Fibroblast of the aortic adventitia (primary cell): ENCODE results near the gene KCNAB1. TPM values are rescaled to one million over a fixed set of nuclear protein-coding genes. Genes with fewer than 3 reads are reported as not detected.
A peak's percentile ranks its signal among the peaks of the same experiment; 100 is the strongest.

Experiments used
- DNase-seq: peaks from one replicate; pipeline ENCODE4 v3.0.0-alpha.2; 2010; ENCODE audit warnings: low read depth
- H3K4me3 ChIP-seq: 2 replicates; pipeline ENCODE4 v1.5.1; 2011; ENCODE audit warnings: low read depth, mild to moderate bottlenecking, control low read depth, low read length, moderate library complexity
- total RNA-seq: library from RNA; depleted of rRNA; stranded (reverse); fragments of >200 nt; gene quantifications from 2 replicates; pipeline ENCODE4 v1.2.3, GENCODE V29; 2012; ENCODE audit warnings: low replicate concordance
- TF ChIP-seq, protein P1 (sequence below): IDR thresholded peaks from 2 replicates; pipeline ENCODE4 v1.5.1; 2011; ENCODE audit warnings: mild to moderate bottlenecking, low read length, control low read depth, inconsistent platforms; ENCODE audit not compliant: insufficient read depth

KCNAB1 gene
- total RNA-seq, 1 donor = 3.3 TPM

DNA sequence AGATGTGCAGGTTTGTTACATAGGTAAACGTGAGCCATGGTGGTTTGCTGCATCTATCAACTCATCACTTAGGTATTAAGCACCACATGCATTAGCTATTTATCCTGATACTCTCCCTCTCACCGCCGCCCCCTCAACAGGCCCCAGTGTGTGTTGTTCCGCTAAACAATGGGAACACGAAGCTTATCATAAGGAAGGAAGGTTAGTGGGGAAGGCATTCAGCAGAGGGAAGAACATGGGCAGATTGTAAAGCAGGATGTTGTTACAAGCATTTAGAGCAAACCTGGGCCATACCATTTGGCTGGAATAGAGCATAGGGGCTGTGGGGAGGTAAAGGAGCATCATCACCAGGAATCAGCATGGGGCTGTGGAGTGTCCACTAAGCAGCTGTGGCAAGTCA, 322.7 kb downstream of the KCNAB1 start:
- TF ChIP-seq, protein P1, sequence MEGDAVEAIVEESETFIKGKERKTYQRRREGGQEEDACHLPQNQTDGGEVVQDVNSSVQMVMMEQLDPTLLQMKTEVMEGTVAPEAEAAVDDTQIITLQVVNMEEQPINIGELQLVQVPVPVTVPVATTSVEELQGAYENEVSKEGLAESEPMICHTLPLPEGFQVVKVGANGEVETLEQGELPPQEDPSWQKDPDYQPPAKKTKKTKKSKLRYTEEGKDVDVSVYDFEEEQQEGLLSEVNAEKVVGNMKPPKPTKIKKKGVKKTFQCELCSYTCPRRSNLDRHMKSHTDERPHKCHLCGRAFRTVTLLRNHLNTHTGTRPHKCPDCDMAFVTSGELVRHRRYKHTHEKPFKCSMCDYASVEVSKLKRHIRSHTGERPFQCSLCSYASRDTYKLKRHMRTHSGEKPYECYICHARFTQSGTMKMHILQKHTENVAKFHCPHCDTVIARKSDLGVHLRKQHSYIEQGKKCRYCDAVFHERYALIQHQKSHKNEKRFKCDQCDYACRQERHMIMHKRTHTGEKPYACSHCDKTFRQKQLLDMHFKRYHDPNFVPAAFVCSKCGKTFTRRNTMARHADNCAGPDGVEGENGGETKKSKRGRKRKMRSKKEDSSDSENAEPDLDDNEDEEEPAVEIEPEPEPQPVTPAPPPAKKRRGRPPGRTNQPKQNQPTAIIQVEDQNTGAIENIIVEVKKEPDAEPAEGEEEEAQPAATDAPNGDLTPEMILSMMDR = no peak
- no peak overlapping the region for H3K4me3 ChIP-seq
- no peak for DNase-seq

DNA sequence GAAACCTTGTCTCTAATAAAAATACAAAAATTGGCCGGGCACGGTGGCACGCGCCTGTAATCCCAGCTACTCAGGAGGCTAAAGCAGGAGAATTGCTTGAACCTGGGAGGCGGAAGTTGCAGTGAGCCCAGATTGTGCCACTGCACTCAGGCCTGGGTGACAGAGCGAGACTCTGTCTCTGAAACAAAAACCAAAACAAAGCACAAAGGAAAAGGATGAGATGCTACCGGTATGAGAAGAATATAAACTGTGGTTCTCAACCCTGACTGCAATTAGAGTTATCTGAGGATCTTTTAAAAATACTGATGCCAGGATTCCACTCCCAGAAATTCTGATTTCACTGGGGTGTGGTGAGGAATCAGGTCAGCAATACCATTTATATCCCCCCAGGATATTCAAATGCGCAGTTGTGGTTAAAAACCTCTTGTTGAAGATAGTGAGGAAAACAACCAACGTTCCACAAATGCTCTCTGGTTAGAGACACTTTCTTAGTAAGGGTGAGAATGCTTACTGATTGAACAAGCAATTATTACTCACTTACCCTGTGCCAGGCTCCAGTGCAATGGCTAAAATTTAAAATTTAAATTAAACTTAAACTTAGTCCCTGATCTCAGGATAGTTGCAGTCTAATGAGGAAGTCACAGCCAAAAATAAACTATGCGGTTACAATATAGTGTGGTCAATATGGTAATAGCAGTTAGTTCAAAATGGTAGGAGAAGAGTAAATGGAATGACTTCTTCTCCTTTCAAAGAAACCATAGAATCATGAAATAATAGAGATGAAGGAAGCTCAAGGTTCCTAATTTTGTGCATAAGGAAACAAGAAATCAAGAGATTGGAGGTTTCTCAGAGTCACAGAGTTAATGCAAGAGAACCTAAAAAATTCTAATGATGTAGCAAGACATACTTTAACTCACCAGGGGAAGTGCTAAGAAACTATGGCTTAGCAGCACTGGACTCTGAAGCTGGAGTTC, 325.0 kb downstream of the KCNAB1 start:
- DNase-seq = peak; percentile 22
- no peak overlapping the region for H3K4me3 ChIP-seq
- TF ChIP-seq, protein P1 = no peak

DNA sequence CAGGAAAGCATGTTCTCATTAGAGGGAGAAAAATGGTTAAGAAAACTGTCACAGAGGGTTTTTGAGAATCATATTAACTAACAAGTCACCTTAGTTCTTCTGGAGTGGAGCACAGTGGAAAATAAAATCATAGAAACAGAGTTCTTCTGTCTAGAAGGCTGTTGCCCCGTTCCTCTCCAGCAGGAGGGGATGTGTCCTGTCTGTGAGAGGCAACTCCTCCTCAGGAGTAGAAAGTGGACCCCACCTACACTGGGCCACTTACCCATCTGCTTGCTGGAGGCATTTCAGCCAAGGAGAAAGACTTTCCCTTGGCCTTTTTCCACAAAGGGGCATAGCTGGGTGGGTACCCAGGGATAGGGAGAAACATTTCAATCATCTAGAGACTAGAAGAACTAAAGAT, 327.9 kb downstream of the KCNAB1 start:
- no peak overlapping the region for H3K4me3 ChIP-seq
- TF ChIP-seq, protein P1 = peak; percentile 64
- DNase-seq = peak; percentile 47

DNA sequence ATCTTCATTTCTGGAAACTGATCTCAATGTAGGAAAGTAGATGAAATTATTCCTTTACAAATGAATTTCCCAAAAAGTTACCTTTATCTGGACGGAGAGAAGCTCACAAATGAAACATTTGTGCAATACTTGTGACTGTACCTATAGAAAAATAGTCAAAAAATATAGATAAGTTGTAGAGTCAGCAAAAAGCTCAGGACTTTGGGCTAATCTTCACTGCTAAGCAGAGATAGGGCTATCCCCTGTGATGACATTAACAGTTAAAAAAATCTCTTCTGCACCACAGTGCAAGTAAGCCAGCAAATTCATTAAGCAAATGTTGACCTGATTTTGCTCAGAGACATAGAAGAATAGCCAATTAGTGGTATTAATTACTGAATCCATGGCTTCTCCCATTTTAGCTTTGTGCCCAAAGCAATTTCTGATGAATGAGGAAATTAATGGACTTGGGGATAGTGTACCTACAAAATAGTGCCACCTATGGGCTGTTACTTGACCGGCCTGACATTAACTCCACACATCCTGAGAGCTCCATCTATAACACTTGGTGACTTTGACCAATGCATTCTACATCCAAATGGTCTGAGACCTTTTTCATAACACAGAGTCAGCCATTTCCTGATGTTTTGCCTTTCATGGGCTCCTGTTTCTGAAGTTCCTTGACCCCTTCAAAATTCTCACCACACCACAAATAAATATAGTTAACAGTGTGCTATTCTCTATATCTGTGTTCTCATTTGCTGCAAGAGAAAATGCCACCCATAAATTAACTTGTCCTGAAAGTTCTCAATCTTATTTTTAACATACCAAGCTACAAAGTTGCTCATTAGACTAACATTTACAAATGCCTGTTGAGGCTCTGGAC, 329.6 kb downstream of the KCNAB1 start:
- no peak overlapping the region for H3K4me3 ChIP-seq
- TF ChIP-seq, protein P1 = peak; percentile 64
- DNase-seq = peak; percentile 54

DNA sequence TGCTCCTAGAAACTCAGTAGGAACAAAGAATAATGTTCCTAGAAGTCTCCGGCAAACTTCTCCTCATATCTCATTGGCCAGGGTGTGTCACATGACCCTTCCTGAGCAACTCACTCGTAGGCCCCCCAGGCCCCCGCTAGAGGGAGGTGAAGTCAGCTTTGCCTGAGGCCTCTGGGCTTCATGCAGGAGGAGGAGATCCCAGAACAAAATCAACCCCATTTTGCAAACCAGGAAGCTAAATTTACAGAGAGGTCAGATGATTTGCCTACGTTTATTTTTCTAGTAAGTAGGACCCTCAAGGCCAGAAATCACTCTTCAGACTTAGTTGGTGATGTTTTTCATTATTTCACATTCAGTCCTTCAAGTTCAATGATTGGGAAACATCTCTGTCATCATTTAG, 335.5 kb downstream of the KCNAB1 start:
- H3K4me3 ChIP-seq = no peak overlapping the region
- TF ChIP-seq, protein P1 = no peak
- DNase-seq = peak; percentile 25

DNA sequence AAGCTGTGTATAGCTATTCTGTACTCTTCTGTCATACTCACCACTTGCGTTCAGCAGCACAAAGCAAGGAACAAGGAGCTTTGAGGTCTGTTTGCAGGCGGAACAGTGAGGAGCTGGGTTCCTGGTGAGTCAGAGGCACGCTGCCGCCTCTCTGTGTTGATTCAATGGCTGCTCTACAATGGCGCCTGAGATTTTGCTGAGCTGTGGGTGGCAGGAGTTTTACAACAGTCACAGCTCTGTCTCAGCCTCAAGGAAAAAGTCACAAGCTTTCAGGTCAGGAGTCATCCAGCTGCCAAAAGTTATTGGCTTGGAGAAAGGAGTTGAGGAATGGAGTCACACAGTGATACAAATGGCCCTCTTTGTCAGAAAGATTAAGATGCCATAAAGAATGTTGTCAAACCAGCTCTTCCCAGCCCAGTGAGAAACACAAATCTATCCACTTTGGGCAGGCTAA, 336.4 kb downstream of the KCNAB1 start:
- no peak overlapping the region for H3K4me3 ChIP-seq
- TF ChIP-seq, protein P1 = no peak
- DNase-seq = no peak
